MG63 (cell line): ENCODE measurements around the gene VPS35. TPM values are rescaled to one million over a fixed set of nuclear protein-coding genes. Genes with fewer than 3 reads are reported as not detected.

Source experiments
- DNase-seq: peaks from one replicate; pipeline ENCODE4 v3.0.0-alpha.2; 2020
- H3K27me3 ChIP-seq: fragments of 250-450 bp; sonication (Bioruptor Pico); 2 replicates; pipeline ENCODE4 v1.5.1; 2020; ENCODE audit warnings: mild to moderate bottlenecking, moderate library complexity
- H3K36me3 ChIP-seq: fragments of 250-450 bp; sonication (Bioruptor Pico); 2 replicates; pipeline ENCODE4 v1.5.1; 2020; ENCODE audit warnings: mild to moderate bottlenecking, moderate library complexity
- H3K4me3 ChIP-seq: fragments of 250-450 bp; sonication (Bioruptor Pico); 2 replicates; pipeline ENCODE4 v1.5.1; 2020; ENCODE audit warnings: mild to moderate bottlenecking, moderate library complexity
- H3K9me3 ChIP-seq: fragments of 250-450 bp; sonication (Bioruptor Pico); 2 replicates; pipeline ENCODE4 v1.5.1; 2020; ENCODE audit warnings: mild to moderate bottlenecking, moderate library complexity
- total RNA-seq: library from RNA; depleted of rRNA; stranded (reverse); fragments of >200 nt; shearing (Covaris generic); gene quantifications from 2 replicates; pipeline ENCODE4 v1.2.3, GENCODE V29; 2014; ENCODE audit warnings: low replicate concordance; rRNA removed

Gene VPS35
- total RNA-seq, 1 experiment from 2014 or later, result 134 TPM

- Histone ChIP-seq H3K36me3 (peaks cover 89% of the 10 kb centered on the region), H3K27me3 (no peaks in the 10 kb centered on the region), H3K4me3 (no peak overlapping the region), H3K9me3 (no peaks in the 10 kb centered on the region)
- DNase-seq, result no peak
These were observed 76.9 kb downstream of the VPS35 start for GRCh38 chr16:46612121-46612520.

GRCh38 chr16:46607529-46607928 is 81.4 kb downstream of the VPS35 start:
- Histone ChIP-seq H3K4me3 (no peak overlapping the region), H3K27me3 (no peaks in the 10 kb centered on the region), H3K9me3 (no peaks in the 10 kb centered on the region), H3K36me3 (peaks cover 82% of the 10 kb centered on the region)
- no peak for DNase-seq

- H3K4me3 ChIP-seq, result no peak overlapping the region
- H3K36me3 ChIP-seq, result peaks cover 80% of the 10 kb centered on the region
- no peak for DNase-seq
- no peaks in the 10 kb centered on the region for H3K9me3 ChIP-seq
- no peaks in the 10 kb centered on the region for H3K27me3 ChIP-seq
These were observed 82.7 kb downstream of the VPS35 start for GRCh38 chr16:46606231-46606630.

Other genes starting within 250 kb of the VPS35 start
- gene SHCBP1, start 67.8 kb downstream of the VPS35 start, total RNA-seq, result 58.3 and 92.9 TPM in 2 replicates
- 58.2 and 68.2 TPM in 2 replicates for gene ORC6, start 481 bp upstream of the VPS35 start, total RNA-seq
- gene MYLK3, start 59.2 kb upstream of the VPS35 start, total RNA-seq, result 0.10 and 0.64 TPM in 2 replicates
- 13.6 and 32.5 TPM in 2 replicates for gene C16orf87, start 142.0 kb upstream of the VPS35 start, total RNA-seq
- 62.7 and 67.1 TPM in 2 replicates for gene GPT2, start 195.2 kb upstream of the VPS35 start, total RNA-seq